ENCODE data around the gene TRIM43.
"Not testable (repeated sequence)": the region's sequence is repeated elsewhere in the genome, so short reads cannot be mapped to it uniquely, and the experiment has no call there.

- TF ChIP-seq CTCF, POLR2A (IDR thresholded peaks at IDR 0.05): not testable (repeated sequence)
Measured at GRCh38 chr2:95608356-95608755, 16.6 kb downstream of the TRIM43 start.
